HG03066 (cell line): ENCODE results near the gene GRAMD2A.
"Not testable (repeated sequence)": the region's sequence is repeated elsewhere in the genome, so short reads cannot be mapped to it uniquely, and the experiment has no call there.

Source experiments
- ATAC-seq: cut with Tn5 transposase; IDR thresholded peaks from one replicate; pipeline ENCODE4 v1.9.1; 2021; ENCODE audit warnings: low read depth; ENCODE audit not compliant: unreplicated experiment

Gene GRAMD2A

DNA sequence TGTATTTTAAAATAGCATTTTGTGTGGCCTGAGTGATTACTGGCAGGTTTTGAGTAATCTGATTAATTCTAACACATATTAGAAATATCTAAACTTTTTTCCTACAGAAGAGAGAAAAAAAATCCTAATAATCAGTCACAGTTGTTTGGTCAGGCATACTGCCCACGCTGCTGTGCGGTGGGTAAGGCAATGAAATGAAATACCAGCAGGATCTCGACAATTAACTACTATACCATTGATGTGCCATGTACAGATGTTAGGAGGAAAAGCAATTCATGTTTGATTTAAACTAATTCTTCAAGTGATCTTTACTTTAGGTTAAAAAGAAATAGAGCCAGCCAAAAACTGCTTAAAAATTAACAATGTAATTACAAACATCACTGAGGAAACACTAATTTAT is 5.2 kb downstream of the GRAMD2A start:
- no peak for ATAC-seq

DNA sequence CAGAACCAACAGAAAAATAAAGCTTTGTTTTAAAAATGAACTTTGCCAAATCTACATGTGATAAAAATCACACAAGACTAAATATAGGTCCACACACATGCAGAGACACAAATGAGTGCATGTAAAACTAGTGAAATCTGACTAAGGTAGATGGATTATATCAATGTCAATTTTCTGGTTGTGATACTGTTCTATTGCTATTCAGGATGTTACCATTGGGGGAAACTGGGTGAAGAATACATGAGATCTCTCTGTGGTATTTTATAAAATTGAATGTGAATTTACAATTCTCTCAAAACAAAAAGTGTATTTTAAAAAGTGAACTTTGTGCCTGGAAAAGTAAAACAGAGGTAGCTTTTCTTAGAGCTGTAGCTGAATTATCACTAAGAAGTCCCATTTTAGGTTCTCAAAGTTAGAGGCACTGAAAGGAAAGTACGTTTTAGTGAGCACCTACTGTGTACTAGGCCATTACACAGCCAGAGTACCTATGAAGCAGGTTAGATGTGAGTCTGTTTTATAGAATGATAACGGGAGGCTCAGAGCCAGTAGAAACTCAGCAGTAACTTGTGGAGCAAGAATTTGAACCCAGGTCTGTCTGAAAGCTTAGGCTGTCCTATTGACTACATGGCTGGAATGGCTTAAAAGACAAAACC is 8.2 kb downstream of the GRAMD2A start:
- no peak for ATAC-seq

DNA sequence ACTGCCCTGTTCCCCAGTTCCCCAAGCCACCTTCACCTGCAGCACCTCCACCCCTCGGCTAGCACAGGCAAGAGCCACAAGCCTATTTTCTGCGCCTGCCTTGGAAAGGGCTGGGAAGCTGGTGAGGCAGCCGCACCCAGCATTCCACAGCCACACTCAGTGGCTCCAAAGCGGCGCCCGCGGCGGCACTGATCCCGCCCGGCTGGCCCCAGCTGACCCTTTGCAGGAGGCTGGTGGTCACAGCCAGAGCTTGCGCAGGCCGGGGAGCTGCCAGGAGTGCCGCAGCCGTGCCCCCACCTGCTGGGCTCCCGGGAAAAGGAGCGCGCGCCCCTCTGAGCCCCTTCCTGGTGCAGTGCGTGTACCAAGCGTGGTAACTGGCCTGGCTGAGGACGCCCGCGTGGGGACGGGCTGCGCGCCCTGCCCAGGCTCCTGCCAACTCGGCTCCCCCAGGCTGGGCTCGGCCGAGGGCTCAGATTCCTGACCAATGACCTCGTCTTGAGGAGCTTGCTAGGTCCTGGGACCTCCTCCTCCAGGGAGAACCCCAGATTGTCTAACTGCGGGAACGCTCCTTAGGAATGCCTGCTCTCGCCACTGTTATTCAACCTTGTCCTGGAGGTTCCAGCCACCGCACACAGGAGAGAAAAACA is 13.3 kb downstream of the GRAMD2A start:
- ATAC-seq = no peak

DNA sequence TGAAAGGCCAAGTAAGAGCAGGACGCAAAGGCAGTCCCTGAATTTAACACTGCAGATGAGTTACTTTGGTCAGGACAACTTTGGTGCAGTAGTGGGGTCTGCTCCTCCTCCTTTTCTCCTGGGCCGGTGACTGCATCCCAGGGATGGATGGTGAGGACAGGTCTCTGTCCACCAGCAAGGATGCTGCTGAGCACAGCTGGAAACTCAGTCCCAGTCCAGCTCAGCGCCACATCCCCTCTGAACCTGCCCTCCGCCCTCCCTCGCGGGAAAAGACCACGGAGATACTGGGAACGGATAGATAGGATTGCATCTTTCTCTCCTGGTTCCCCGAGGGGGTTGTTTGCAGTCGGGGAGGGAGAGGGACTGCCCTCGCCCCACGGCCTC is 13.8 kb downstream of the GRAMD2A start:
- no peak for ATAC-seq

DNA sequence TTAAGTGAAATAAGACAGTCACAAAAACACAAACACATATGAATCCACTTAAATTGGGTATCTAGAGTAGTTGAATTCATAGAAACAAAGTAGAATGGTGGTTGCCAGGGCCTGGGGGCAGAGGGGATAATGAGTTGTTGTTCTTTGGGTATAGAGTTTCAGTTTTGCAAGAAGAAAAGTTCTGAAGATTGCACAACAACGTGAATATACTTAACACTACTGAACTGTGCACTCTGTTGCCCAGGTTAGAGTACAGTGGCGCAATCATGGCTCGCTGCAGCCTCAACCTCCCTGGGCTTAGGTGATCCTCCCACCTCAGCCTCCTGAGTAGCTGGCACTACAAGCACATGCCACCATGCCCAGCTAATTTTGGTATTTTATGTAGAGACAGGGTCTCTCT is 14.9 kb downstream of the GRAMD2A start:
- no peak for ATAC-seq

DNA sequence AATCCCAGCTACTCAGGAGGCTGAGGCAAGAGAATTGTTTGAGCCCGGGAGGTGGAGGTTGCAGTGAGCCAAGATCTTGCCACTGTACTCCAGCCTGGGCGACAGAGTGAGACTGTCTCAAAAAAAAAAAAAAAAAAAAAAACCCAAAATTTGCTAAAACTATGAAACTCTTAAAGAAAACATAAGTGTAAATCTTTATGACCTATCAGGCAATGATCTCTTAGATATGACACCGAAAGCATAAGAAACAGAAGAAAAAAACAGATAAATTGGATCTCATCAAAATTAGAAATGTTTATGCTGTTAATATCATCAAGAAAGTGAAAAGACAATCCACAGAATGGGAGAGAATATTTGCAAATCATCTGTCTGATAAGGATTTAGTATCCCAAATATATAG is 15.3 kb downstream of the GRAMD2A start:
- ATAC-seq = no peak

DNA sequence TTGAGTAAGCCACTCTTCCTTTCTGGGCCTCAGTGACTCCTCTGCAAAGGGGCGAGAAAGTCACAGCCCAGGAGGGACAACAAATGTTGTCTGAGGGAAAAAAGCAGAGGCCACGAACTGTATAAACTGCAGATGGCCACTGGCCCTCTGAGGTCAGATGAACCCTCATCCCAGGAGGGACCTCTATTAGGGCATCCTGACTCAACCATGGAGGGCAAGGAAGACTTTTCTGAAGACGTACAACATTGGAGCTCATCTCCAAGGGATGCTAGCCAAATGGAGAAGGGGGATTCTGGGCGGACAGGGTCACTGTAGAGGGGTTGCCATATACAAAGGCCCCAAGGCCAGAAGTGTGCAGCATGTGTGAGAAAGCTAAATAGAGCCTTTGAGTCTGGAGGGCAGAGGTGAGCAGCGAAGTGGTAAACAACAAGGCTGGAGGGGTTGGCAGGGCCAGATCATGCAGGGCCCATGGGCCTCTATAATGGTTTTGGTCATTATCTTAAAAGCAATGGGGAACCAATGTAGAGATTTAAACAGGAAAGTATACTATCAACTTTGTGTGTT is 16.7 kb downstream of the GRAMD2A start:
- ATAC-seq = no peak

DNA sequence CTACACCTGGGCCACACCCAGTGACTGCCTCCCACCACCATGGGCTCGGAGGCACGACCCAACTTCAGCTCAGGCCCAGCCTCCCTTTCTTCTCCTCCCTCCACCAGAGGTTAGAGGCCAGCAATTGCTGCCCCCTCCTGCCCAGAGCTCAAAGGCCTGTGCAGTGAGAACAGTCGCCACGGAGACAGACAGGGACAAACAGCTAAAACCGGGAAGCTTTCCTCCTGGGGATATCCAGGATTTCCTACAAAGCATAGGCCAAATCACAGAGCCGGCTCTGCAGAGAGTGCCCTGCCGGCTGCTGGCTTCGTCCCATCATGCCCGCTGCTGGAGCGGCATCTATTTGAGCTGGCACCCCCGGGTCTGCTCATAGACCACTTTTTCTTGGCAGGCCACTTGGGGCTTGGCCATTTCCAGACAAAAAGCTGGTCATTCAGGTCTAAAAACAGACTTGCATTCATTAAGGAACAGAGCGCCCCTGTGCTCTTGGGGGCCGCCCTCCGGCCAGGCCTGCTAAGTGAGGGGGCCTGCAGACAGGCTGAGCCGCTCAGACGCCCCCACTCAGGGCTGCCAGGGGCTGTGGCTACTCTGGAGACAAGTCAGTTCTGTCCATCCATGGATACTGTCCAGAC is 17.5 kb downstream of the GRAMD2A start:
- ATAC-seq = no peak

DNA sequence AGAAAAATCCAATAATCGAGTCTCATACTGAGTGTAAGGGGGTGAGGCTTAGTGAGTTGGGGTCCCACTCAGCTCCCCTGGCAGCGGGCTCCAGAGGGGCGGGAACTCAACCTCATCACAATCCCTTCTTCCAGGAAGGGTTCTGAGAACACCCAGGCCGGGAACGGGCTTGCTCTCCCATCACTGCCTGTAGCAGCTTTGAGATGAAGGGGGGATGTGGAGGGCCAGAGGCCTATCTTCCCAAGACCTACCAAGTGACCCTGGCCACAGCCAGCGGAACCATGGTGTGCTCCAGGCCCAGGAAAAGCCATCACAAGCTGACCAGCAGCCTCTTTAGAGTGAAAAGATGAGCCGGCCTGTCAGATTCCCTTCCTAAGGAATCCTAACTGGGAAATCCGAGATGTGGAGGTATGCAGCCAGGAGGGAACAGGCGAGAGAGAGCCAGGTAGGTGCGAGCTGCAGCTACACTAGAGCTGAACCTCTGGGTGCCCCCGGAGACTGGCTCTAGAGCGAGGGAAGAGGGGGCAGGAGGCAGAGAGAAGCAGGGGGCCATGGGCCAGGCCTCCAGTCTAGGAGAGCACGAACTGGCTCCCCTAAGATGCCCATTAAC is 18.5 kb downstream of the GRAMD2A start:
- ATAC-seq = no peak

DNA sequence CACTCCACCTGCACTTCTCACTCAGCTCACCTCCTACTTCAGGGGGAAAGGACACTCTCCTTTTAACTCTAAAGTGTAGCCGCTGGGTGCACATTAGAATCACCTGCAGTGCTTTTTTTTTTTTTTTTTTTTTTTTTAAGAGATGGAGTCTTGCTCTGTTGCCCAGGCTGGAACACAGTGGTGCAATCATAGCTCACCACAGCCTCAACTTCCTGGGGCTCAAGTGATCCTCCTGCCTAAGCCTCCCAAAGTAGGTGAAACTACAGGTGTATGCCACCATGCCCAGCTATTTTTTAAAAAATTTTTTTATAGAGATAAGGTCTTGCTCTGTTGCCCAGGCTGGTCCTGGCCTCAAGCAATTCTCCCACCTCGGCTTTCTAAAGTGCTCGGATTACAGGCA is 20.8 kb downstream of the GRAMD2A start:
- no peak for ATAC-seq

DNA sequence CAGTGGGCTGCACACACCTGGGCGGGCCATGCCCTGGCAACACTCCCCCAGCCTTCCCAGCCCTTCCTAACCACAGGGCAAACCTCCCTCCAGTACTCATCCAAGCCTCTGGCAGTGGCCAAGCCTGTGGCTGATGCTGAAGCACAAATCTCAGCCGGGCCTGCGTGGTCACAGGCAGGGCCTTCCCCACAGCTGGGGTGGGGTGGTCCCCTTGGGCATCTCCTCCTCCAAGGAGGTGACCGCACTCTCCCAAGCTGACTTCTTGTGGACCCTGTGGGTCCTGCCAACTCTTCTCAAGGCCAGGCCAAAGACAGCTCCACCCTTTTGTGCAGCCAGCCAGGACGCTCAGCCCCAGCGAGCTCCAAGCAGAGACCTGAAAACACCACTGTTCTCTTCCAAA is 21.4 kb downstream of the GRAMD2A start:
- no peak for ATAC-seq

DNA sequence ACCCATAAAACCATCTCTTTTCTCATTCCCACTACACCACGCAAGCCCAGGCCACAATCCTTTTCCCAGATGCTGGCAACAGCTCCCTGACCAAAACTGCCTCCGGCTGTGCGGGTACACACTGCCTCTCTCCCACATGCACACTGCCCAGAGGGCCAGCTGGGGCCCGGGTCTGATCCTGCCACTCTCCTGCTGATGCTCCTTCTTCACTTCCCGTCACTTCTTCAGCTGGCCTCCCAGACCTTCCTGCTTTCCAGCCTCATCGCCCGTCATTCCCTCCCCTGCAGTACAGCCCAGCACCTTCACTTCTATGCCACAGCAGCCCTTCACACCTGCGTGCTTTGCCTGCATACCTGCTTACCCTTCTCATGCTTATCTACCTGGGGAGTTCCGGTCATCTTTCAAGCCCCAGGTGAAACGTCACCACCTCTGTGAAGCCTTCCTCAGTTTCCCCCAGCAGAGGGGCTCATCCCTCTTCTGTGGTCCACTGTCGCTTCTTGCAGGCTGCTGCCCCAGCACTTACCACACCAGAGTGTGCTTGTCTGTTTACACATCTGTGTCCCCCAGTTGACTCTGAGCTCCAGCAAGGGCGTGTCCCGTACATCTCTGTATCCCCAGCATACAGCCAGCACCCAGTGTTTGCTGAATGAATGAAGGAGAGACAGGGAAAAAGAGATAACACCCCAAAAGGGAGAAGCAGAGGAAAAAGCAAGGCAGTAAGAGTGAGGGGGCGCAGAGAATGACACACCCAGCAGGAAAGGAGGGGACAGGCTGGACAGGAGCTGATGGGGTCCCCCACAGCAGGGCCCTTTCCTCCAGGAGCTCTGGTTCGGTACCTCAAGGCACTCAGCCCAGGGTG is 22.2 kb downstream of the GRAMD2A start:
- ATAC-seq = no peak

DNA sequence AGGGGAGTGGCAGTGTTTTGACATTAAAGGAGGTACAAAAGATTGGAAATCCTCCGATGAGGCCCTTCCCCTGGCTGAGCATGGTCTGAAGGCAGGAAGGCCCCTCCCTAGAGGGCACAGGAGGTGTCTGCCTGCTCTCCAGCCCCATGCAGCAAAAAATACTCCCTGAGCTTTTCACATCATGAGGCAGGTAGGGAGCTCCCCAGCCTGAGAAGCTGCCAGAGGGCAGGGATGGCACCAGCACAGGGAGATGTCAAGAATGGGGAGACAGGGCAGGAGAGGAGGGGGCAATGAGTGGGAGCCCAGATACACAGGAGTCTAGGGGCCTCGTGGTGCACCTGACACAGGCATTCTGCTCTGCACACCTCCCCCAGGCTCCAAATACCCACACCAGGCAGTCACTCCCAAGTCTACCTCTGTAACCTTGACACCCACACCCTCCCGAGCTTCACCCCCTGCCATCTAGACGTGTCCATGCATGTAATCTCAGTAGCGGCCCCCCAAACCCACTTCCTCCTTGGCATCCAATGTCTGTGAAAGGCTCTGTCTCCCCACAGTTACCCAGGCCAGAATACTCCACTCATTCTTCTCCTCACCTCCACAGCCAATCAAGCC is 22.9 kb downstream of the GRAMD2A start:
- ATAC-seq = no peak

DNA sequence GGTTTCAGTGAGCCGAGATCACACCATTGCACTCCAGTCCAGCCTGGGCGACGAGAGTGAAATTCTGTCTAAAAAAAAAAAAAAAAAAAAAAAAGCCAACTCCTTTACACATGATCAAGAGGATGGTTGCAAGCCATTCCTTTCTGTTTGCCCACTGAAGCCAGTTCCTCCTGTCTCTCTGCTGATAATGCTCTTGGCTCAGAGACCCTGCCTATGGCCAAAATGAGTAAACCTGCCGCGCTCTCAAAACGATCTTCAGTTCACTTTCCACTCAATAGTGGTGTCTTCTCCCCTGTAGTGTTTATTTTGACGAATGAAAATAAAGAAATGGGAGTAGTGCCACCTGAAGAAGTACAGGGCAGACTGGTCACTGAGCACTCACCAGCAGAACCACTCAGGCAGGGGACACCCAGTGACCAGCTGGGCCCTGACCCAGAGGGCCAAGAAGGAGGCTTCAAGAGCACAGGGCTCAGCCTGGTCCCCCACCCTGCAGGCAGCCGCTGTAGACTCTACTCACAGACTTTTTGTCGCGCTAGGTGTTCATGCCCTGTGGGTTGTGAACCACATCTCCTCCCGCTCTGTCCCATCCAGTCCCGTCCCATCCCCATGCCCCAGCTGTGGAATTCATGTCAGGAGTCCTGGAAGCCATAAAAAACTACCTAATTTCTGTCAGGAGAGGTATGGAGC is 23.6 kb downstream of the GRAMD2A start:
- ATAC-seq = no peak

DNA sequence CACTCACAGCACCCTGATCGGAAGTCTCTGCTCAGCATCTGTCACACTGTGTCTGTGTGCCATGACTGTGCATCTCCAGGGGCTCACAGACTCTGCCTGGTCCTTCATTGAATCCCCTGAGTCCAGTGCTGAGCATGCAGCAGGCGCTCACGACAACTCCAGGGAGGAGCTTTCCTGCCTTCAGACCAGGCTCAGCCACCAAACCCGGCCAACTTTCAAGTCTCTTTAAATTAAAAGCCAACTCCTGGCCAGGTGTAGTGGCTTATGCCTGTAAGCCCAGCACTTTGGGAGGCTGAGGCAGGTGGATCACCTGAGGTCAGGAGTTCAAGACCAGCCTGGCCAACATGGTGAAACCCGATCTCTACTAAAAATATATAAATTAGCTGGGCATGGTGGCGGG is 24.2 kb downstream of the GRAMD2A start:
- ATAC-seq = no peak

DNA sequence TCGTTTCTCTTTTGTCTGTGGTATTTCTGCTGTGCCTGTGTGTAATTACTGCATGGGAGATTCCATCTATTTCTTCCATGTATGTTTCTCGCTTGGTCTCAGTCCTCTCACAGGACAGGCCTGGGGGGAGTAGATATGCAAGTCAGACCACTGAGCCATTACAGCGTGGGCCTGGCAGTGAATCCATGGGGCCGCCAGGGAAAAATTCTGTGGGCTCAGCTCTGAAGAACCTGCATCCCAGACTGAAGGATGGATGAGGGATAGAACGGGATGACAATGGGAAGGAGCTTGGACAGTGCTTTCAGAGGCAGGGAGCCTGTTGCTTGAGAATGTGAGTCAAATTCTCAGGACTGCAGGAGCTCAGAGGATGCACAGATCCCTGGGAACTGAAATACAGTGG is 24.8 kb downstream of the GRAMD2A start:
- ATAC-seq = no peak

DNA sequence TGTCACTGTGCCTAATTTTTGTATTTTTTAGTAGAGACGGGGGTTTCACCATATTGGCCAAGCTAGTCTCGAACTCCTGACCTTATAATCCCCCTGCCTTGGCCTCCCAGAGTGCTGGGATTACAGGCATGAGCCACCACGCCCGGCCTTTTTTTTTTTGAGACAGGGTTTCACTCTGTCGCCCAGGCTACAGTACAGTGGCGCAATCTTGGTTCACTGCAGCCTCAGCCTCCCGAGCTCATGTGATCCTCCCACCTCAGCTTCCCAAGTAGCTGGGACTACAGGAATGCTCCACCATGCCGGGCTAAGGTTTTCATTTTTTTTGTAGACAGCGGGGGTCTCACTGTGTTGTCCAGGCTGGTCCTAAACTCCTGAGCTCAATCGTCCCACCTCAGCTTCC is 25.6 kb downstream of the GRAMD2A start:
- not testable (repeated sequence) for ATAC-seq

DNA sequence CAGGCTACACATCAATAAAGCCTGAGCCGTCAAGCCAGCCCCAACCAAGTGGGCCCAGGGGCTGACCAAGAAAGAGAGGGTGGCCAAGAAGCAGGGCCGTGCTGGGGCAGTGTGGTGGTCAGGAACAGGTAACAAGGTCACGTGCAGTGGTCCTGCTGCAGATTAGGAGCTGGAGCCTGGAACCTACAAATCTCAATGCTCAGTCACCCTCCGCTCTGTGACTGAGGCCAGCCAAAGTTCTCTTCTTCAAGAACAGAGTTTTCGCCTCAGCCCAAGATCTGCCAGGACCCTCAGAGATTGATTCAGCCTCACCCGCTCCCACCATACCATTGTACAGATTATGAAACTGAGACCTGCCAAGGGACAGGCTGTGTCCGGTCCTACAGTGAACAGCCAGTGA is 26.9 kb downstream of the GRAMD2A start:
- no peak for ATAC-seq

DNA sequence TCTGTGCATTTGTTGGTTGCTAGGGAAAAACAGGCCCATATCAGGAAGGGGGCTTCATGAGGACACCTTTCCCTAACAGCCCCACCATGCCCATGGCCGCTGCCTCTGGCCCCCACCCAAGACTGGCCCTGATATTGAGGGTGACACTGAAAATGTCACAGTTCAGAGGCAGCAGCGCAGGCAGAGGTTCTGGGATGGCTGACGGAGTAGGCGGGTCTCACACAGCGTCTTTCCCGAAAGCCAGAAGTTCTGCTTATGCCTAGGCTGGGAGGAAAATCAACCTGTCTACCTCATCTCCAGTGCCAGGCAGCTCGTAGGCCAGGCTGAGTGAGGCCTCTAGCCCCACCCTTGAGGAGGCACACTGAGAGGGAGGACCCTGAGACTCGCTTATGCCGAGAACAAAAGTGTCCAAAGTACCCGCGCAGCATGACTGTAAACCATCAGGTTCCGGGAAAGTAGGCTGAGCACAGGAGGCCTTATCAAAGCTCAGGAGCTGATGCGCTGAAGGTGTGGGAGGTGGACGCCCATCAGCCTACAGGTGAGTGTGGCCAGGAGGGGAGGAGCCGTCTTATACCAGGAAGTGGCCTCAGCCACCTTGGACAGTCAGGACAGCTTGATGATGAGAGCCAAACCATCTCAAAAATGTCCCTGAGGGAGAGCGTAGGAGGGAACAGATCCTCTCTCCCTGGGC is 27.5 kb downstream of the GRAMD2A start:
- no peak for ATAC-seq
